ENCODE measurements around the gene CHD9. TPM values are rescaled to one million over a fixed set of nuclear protein-coding genes. Genes with fewer than 3 reads are reported as not detected.

CHD9 gene
- total RNA-seq, 1 donor from 2014 or later, result 67.4 TPM

- no peak overlapping the region for H3K4me3 Mint-ChIP-seq
- DNase-seq (no peak), ATAC-seq (ENCODE audit: low read depth) (no peak)
- H3K9me3 Mint-ChIP-seq, result peaks cover 4% of the 10 kb centered on the region
- no peaks in the 10 kb centered on the region for H3K36me3 Mint-ChIP-seq (ENCODE audit: low read depth)
- TF ChIP-seq, protein P1, sequence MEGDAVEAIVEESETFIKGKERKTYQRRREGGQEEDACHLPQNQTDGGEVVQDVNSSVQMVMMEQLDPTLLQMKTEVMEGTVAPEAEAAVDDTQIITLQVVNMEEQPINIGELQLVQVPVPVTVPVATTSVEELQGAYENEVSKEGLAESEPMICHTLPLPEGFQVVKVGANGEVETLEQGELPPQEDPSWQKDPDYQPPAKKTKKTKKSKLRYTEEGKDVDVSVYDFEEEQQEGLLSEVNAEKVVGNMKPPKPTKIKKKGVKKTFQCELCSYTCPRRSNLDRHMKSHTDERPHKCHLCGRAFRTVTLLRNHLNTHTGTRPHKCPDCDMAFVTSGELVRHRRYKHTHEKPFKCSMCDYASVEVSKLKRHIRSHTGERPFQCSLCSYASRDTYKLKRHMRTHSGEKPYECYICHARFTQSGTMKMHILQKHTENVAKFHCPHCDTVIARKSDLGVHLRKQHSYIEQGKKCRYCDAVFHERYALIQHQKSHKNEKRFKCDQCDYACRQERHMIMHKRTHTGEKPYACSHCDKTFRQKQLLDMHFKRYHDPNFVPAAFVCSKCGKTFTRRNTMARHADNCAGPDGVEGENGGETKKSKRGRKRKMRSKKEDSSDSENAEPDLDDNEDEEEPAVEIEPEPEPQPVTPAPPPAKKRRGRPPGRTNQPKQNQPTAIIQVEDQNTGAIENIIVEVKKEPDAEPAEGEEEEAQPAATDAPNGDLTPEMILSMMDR (IDR thresholded peaks at IDR 0.05), result no peak
- POLR2A ChIA-PET, result no interaction called here
- intact Hi-C loops (cut with micrococcal nuclease), result no loop called here
- CTCF ChIA-PET, result no interaction called here
- H3K4me1 Mint-ChIP-seq, result no peaks in the 10 kb centered on the region
- no peak overlapping the region for H3K27ac Mint-ChIP-seq
- peaks cover 3% of the 10 kb centered on the region for H3K27me3 Mint-ChIP-seq
These were observed 287.0 kb downstream of the CHD9 start for GRCh38 chr16:53341792-53342191.

- H3K9me3 Mint-ChIP-seq, result no peaks in the 10 kb centered on the region
- DNase-seq, result no peak
- H3K4me1 Mint-ChIP-seq, result peaks cover 11% of the 10 kb centered on the region
- H3K4me3 Mint-ChIP-seq, result no peak overlapping the region
- H3K27ac Mint-ChIP-seq, result no peak overlapping the region
- POLR2A ChIA-PET, result no interaction called here
- TF ChIP-seq, protein P1 (IDR thresholded peaks at IDR 0.05), result no peak
- H3K27me3 Mint-ChIP-seq, result peaks cover 12% of the 10 kb centered on the region
- CTCF ChIA-PET, result no interaction called here
- intact Hi-C loops (cut with micrococcal nuclease), result no loop called here
- no peak for ATAC-seq (ENCODE audit: low read depth)
- no peaks in the 10 kb centered on the region for H3K36me3 Mint-ChIP-seq (ENCODE audit: low read depth)
These were observed 300.3 kb downstream of the CHD9 start for GRCh38 chr16:53355064-53355463.

DNA sequence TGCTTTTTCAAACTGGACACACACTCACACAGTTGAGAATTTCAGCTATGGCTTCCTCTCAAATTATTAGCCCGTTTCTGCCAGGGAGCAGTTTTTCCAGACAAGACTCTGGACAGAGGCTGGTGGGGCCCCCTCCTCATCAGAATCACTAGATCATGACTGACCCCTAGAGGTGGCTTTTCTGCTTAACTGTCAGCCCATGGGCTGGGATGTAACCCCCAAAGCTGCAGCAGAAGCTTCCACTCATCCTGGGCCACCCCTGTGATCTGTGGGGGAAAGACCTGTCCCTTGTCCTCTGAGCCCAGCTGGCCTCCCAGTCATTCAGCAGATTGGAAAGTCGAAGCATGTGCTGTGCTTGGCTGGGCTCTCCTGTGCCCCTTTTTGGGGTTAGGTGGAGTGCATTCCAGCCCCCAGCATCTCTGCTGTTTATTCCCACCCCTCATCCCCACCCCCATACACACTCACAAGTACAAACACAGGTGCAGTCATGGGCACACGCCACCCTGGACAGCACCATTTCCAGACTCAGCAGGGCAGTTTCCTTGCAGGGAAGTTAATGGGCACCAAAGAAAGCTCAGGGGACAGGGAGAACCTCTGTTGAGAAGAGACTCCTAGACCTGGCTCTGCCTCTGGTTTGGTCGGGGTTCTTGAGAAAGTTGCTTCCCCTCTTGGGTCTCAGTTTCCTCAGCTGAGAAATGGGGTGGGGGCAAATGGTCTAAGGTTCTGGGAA lies 301.9 kb downstream of the CHD9 start:
- POLR2A ChIA-PET, result no interaction called here
- TF ChIP-seq, protein P1 (IDR thresholded peaks at IDR 0.05), result no peak
- H3K27ac Mint-ChIP-seq, result no peak overlapping the region

DNA sequence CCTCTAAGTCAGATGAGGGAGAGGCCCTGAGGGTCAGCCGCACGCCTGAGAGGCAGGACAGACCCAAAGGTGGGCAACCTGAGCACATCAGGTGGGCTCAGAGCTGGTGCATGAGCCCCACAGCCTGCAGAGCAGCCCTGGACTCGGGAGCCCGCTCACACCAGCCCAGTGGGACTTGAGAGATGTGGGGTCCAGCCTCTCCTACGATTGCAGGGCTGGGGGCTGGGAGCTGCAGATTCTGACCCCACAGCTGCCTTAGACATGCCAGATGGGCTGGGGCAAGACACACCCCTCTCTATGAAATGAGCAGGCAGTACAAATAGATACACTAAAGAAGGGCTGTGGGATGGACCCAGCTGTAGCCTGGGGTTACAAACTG lies 302.4 kb downstream of the CHD9 start:
- no peak for ATAC-seq (ENCODE audit: low read depth)
- Mint-ChIP-seq H3K27ac (no peak overlapping the region), H3K36me3 (ENCODE audit: low read depth) (no peaks in the 10 kb centered on the region), H3K27me3 (peaks cover 9% of the 10 kb centered on the region), H3K4me1 (peaks cover 11% of the 10 kb centered on the region), H3K9me3 (no peaks in the 10 kb centered on the region), H3K4me3 (no peak overlapping the region)
- intact Hi-C loops (cut with micrococcal nuclease), result no loop called here
- TF ChIP-seq, protein P1 (IDR thresholded peaks at IDR 0.05), result no peak
- CTCF ChIA-PET, result no interaction called here
- no peak for DNase-seq
- POLR2A ChIA-PET, result no interaction called here

More for the DNA sequence above, 301.9 kb downstream of the CHD9 start:
- DNase-seq (no peak), ATAC-seq (ENCODE audit: low read depth) (no peak)
- CTCF ChIA-PET, result no interaction called here
- Mint-ChIP-seq H3K9me3 (no peaks in the 10 kb centered on the region), H3K4me1 (peaks cover 11% of the 10 kb centered on the region), H3K27me3 (peaks cover 9% of the 10 kb centered on the region), H3K36me3 (ENCODE audit: low read depth) (no peaks in the 10 kb centered on the region), H3K4me3 (no peak overlapping the region)
- intact Hi-C loops (cut with micrococcal nuclease), result no loop called here

- H3K27ac Mint-ChIP-seq, result no peak overlapping the region
- POLR2A ChIA-PET, result no interaction called here
These were observed 303.2 kb downstream of the CHD9 start for GRCh38 chr16:53357955-53358354.

More at GRCh38 chr16:53357955-53358354, 303.2 kb downstream of the CHD9 start:
- H3K4me3 Mint-ChIP-seq, result no peak overlapping the region
- intact Hi-C loops (cut with micrococcal nuclease), result no loop called here
- H3K4me1 Mint-ChIP-seq, result peaks cover 11% of the 10 kb centered on the region
- peaks cover 11% of the 10 kb centered on the region for H3K27me3 Mint-ChIP-seq
- no peaks in the 10 kb centered on the region for H3K9me3 Mint-ChIP-seq
- CTCF ChIA-PET, result no interaction called here
- DNase-seq (no peak), ATAC-seq (ENCODE audit: low read depth) (no peak)
- H3K36me3 Mint-ChIP-seq (ENCODE audit: low read depth), result no peaks in the 10 kb centered on the region
- TF ChIP-seq, protein P1 (IDR thresholded peaks at IDR 0.05), result no peak
